CD8-positive, alpha-beta memory T cell (primary cell): ENCODE data around the gene CCDC92. TPM values are rescaled to one million over a fixed set of nuclear protein-coding genes. Genes with fewer than 3 reads are reported as not detected.

Experiments
- CTCF ChIA-PET: fragments of 350-600 bp; sonication (Branson Sonifier 250); formaldehyde crosslinking; loops from one replicate; lab custom pipeline; 2021; ENCODE audit warnings: antibody characterized with exemption; lab: Charles Lee
- POLR2A ChIA-PET: fragments of 350-600 bp; sonication (Branson Sonifier 250); formaldehyde crosslinking; loops from one replicate; lab custom pipeline; 2021; ENCODE audit warnings: antibody characterized with exemption; lab: Charles Lee
- DNase-seq, 5 donors: peaks; one replicate each; pipeline versions ENCODE4 v3.0.0 to v3.0.0-alpha.2; 2020 to 2022; ENCODE audit warnings: mixed read lengths in 1 of 5
- H3K27ac ChIP-seq: one replicate; pipeline ENCODE4 v1.7.0; 2013; ENCODE audit warnings: low read depth, mild to moderate bottlenecking, low read length, moderate library complexity
- H3K27me3 ChIP-seq: 2 replicates; pipeline ENCODE4 v1.7.0; 2013; ENCODE audit warnings: low read length, mild to moderate bottlenecking; ENCODE audit not compliant: insufficient read depth, poor library complexity, severe bottlenecking
- H3K36me3 ChIP-seq: 2 replicates; pipeline ENCODE4 v1.7.0; 2013; ENCODE audit warnings: mild to moderate bottlenecking, low read length, moderate library complexity; ENCODE audit not compliant: insufficient read depth
- H3K4me1 ChIP-seq: 2 replicates; pipeline ENCODE4 v1.7.0; 2013; ENCODE audit warnings: mild to moderate bottlenecking, low read length, moderate library complexity; ENCODE audit not compliant: insufficient read depth
- H3K4me3 ChIP-seq: 2 replicates; pipeline ENCODE4 v1.7.0; 2013; ENCODE audit warnings: mild to moderate bottlenecking, low read length
- H3K9me3 ChIP-seq: 2 replicates; pipeline ENCODE4 v1.7.0; 2013; ENCODE audit warnings: mild to moderate bottlenecking, low read length
- H3K27ac Mint-ChIP-seq, 8 donors: one replicate each; pipeline ENCODE4 v1.8.0; 2020 to 2021; ENCODE audit warnings: mixed read lengths in 8 of 8, mild to moderate bottlenecking in 6 of 8, inconsistent platforms in 3 of 8, moderate library complexity in 3 of 8
- H3K27me3 Mint-ChIP-seq, 2 donors: one replicate each; pipeline ENCODE4 v1.8.0; 2020 to 2021; ENCODE audit warnings: mixed read lengths in 2 of 2, mild to moderate bottlenecking in 1 of 2, moderate library complexity in 1 of 2
- H3K36me3 Mint-ChIP-seq, 3 donors: one replicate each; pipeline ENCODE4 v1.8.0; 2020 to 2021; ENCODE audit warnings: mixed read lengths in 3 of 3, inconsistent platforms in 1 of 3, mild to moderate bottlenecking in 1 of 3
- H3K4me1 Mint-ChIP-seq, 3 donors: one replicate each; pipeline ENCODE4 v1.8.0; 2020 to 2021; ENCODE audit warnings: mixed read lengths in 3 of 3, inconsistent platforms in 1 of 3, mild to moderate bottlenecking in 1 of 3
- H3K4me3 Mint-ChIP-seq, 7 donors: one replicate each; pipeline ENCODE4 v1.8.0; 2020 to 2021; ENCODE audit warnings: mixed read lengths in 7 of 7, mild to moderate bottlenecking in 6 of 7, moderate library complexity in 4 of 7, inconsistent platforms in 2 of 7
- H3K9me3 Mint-ChIP-seq, 5 donors: one replicate each; pipeline ENCODE4 v1.8.0; 2020 to 2022; ENCODE audit warnings: mixed read lengths in 5 of 5, mild to moderate bottlenecking in 3 of 5, moderate library complexity in 2 of 5, inconsistent platforms in 1 of 5
- polyA plus RNA-seq: library from polyadenylated mRNA; unstranded; fragments of 300-500 nt; fragmentation: Illumina TruSeq; gene quantifications from one replicate; pipeline ENCODE4 v1.2.3, GENCODE V29; 2021
- total RNA-seq, 2 experiments: library from RNA; stranded (reverse); gene quantifications; one replicate each; pipeline ENCODE4 v1.2.3, GENCODE V29; 2021

The CCDC92 gene
- total and polyA plus RNA-seq, 3 experiments from 2014 or later: 10.2 to 48.9 (median 12.9) TPM

DNA sequence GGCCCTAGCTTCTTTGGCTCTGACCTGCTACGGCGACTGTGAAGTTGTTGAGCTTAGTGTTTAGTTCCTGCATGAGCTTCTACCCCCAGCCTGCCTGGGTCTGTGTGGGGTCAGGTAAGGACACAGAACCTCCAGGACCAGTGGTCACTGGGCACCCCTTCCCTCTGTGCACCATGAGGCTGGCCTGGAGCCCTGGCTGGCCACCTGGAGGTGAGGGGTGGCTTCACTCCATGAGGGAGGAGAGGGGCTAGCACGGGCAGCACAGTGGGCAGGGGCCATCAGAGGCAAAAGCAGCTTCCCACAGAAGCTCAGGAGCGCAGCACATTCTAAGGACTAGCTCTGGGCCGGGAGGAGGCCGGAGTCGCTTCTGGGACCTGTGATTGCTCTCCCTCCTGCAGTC lies 36.7 kb downstream of the CCDC92 start:
- no peak overlapping the region for H3K27ac ChIP-seq
- peaks cover 0 to 26% (median 11%) of the 10 kb centered on the region in 3 donors for H3K36me3 Mint-ChIP-seq
- POLR2A ChIA-PET: no interaction called here

DNA sequence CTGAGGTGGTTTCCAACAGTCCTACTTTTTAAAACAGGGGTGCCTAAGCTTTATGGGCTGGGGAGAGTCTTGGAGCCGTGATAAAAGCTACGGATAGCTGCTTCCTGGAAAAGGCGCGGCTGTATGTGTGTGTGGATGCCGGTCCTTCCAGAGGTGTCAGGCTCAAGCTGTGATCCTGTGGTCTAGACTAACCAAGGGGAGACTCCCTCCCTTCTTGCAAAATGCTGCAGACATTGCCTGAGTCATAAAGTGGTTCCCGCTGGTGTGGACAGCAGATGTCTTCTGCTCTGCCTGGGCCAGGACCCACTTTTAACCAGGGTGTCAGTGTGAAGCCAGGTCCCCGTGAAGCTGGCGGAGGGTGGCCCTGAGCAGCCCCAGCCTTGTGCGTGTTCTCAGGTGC lies 37.8 kb downstream of the CCDC92 start:
- DNase-seq: no peak
- H3K4me3 Mint-ChIP-seq: no peak overlapping the region
- H3K27ac Mint-ChIP-seq: peak overlapping the region in 2 of 8 donors; percentile 47 to 84
- no peak overlapping the region for H3K27ac ChIP-seq
- peaks cover 5 to 13% of the 10 kb centered on the region in 2 donors for H3K27me3 Mint-ChIP-seq
- no peak overlapping the region for H3K4me3 ChIP-seq
- no peaks in the 10 kb centered on the region for H3K36me3 ChIP-seq
- ChIA-PET CTCF (interaction anchor here (2.5 kb wide), 1 partner anchor 29 kb away, joined by 6 read pairs; no protein-coding TSS in a partner anchor), POLR2A (no interaction called here)
- no peaks in the 10 kb centered on the region for H3K9me3 Mint-ChIP-seq
- H3K4me1 ChIP-seq: peaks cover 39% of the 10 kb centered on the region
- no peaks in the 10 kb centered on the region for H3K27me3 ChIP-seq
- H3K4me1 Mint-ChIP-seq: peaks cover 36 to 61% (median 44%) of the 10 kb centered on the region in 3 donors
- peaks cover 0 to 20% (median 8%) of the 10 kb centered on the region in 3 donors for H3K36me3 Mint-ChIP-seq
- no peaks in the 10 kb centered on the region for H3K9me3 ChIP-seq

More for the DNA sequence above, 36.7 kb downstream of the CCDC92 start:
- Mint-ChIP-seq H3K9me3 (no peaks in the 10 kb centered on the region), H3K27me3 (peaks cover 5 to 7% of the 10 kb centered on the region in 2 donors), H3K4me1 (peaks cover 38 to 61% (median 44%) of the 10 kb centered on the region in 3 donors), H3K4me3 (peak overlapping the region in 2 of 7 donors; percentile 41 to 53), H3K27ac (peak overlapping the region in 5 of 8 donors; percentile 72 to 92 (median 88))
- no peaks in the 10 kb centered on the region for H3K36me3 ChIP-seq
- no peak overlapping the region for H3K4me3 ChIP-seq
- no peak for DNase-seq
- H3K4me1 ChIP-seq: peaks cover 39% of the 10 kb centered on the region
- H3K27me3 ChIP-seq: no peaks in the 10 kb centered on the region
- H3K9me3 ChIP-seq: no peaks in the 10 kb centered on the region
- CTCF ChIA-PET: interaction anchor here (2.5 kb wide), 1 partner anchor 30 kb away, joined by 6 read pairs; no protein-coding TSS in a partner anchor

DNA sequence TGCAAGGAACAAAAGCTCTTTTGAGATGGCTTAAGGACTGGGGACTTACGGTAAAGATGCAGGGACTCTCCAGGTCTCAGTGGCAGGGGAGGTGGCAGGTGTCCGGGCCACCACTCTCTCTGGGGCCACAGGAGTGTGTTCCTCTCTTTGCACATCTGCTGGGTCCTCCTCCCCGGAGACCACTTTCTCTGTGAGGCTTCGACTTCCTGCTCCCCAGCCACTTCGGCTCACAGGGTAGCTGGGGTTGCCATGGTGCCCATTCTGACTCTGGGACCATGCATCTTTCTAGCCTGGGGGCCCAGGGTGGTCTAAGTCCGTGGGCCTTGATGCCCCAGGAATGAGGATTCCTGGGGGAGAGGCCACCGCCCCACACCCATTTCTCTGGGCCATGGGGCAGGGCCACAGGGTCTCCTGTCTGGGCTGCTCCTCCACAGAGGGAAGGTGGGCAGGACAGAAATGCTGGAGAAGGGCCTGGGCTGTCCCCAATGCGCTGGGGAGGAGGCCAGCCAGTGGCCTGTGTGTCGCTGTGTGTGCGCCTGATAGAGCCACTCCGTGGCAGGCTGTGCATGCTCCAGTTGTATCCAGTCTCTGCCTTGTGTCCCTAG lies 38.5 kb downstream of the CCDC92 start:
- Mint-ChIP-seq H3K36me3 (peaks cover 0 to 18% (median 8%) of the 10 kb centered on the region in 3 donors), H3K4me3 (no peak overlapping the region), H3K9me3 (no peaks in the 10 kb centered on the region), H3K4me1 (peaks cover 35 to 59% (median 40%) of the 10 kb centered on the region in 3 donors), H3K27me3 (peaks cover 5 to 14% of the 10 kb centered on the region in 2 donors), H3K27ac (peak overlapping the region in 1 of 8 donors; percentile 36)
- no peak for DNase-seq
- H3K27ac ChIP-seq: no peak overlapping the region
- POLR2A ChIA-PET: no interaction called here
- CTCF ChIA-PET: no interaction called here
- H3K27me3 ChIP-seq: no peaks in the 10 kb centered on the region
- no peaks in the 10 kb centered on the region for H3K36me3 ChIP-seq
- no peak overlapping the region for H3K4me3 ChIP-seq
- H3K4me1 ChIP-seq: peaks cover 38% of the 10 kb centered on the region
- no peaks in the 10 kb centered on the region for H3K9me3 ChIP-seq

DNA sequence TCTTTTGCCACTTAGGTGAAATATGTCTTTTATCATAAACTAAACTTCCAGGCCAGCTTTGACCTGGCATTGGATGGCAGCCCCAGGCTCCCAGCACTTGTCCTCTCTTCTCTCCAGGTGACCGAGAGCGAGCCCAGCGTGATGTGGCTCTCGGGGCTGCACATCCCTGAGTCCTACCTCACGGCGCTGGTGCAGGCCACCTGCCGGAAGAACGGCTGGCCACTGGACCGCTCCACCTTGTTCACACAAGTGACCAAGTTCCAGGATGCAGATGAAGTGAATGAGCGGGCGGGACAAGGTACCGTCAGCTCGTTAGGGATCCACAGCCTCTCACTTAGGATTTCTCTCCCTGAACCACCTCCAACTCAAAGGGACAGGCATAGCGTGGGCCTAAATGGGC lies 39.4 kb downstream of the CCDC92 start:
- Histone ChIP-seq H3K9me3 (no peaks in the 10 kb centered on the region), H3K4me3 (no peak overlapping the region), H3K4me1 (peaks cover 29% of the 10 kb centered on the region), H3K27ac (no peak overlapping the region), H3K36me3 (no peaks in the 10 kb centered on the region), H3K27me3 (no peaks in the 10 kb centered on the region)
- H3K4me1 Mint-ChIP-seq: peaks cover 26 to 50% (median 31%) of the 10 kb centered on the region in 3 donors
- ChIA-PET POLR2A (no interaction called here), CTCF (no interaction called here)
- H3K27ac Mint-ChIP-seq: peak overlapping the region in 1 of 8 donors; percentile 36
- H3K36me3 Mint-ChIP-seq: peaks cover 0 to 16% (median 8%) of the 10 kb centered on the region in 3 donors
- DNase-seq: no peak
- H3K9me3 Mint-ChIP-seq: no peaks in the 10 kb centered on the region
- H3K4me3 Mint-ChIP-seq: peak overlapping the region in 1 of 7 donors; percentile 87
- H3K27me3 Mint-ChIP-seq: peaks cover 12 to 15% of the 10 kb centered on the region in 2 donors

DNA sequence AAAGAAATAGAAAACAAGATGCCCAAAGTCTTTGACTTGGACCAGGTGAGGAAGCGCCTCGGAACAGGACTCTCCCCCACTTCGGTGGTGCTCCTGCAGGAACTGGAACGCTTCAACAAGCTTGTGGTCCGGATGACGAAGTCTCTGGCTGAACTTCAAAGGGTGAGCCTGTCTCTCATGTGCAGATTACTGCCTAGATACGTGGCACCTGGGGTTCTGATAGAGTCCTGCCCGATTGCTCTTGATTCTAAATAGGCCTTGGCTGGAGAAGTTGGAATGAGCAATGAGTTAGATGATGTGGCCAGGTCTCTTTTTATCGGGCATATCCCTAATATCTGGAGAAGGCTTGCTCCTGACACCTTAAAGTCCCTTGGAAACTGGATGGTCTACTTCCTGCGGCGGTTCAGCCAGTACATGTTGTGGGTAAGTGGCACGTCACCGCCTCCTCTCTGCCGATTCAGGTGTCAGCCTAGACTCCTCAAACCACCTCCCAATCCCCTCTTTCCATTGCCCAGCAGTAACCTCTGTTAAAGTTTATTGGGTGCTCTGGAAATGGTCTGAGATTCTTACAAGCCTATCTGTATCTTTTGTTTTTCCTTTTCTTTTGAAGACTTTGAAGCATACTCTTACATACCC lies 40.8 kb downstream of the CCDC92 start:
- Histone ChIP-seq H3K4me3 (no peak overlapping the region), H3K27me3 (no peaks in the 10 kb centered on the region), H3K4me1 (peaks cover 18% of the 10 kb centered on the region), H3K27ac (no peak overlapping the region), H3K36me3 (no peaks in the 10 kb centered on the region), H3K9me3 (no peaks in the 10 kb centered on the region)
- Mint-ChIP-seq H3K4me3 (peak overlapping the region in 6 of 7 donors; percentile 13 to 69 (median 39)), H3K27me3 (peaks cover 12 to 15% of the 10 kb centered on the region in 2 donors), H3K9me3 (no peaks in the 10 kb centered on the region), H3K36me3 (peaks cover 0 to 8% (median 4%) of the 10 kb centered on the region in 3 donors), H3K27ac (peak overlapping the region in 7 of 8 donors; percentile 4 to 80 (median 53)), H3K4me1 (peaks cover 16 to 39% (median 20%) of the 10 kb centered on the region in 3 donors)
- ChIA-PET POLR2A (interaction anchor here (0.7 kb wide), 2 partner anchors 34 to 39 kb away, joined by 4 read pairs; no protein-coding TSS in a partner anchor), CTCF (no interaction called here)
- peak in 3 of 5 donors; percentile 34 to 73 (median 69) for DNase-seq

DNA sequence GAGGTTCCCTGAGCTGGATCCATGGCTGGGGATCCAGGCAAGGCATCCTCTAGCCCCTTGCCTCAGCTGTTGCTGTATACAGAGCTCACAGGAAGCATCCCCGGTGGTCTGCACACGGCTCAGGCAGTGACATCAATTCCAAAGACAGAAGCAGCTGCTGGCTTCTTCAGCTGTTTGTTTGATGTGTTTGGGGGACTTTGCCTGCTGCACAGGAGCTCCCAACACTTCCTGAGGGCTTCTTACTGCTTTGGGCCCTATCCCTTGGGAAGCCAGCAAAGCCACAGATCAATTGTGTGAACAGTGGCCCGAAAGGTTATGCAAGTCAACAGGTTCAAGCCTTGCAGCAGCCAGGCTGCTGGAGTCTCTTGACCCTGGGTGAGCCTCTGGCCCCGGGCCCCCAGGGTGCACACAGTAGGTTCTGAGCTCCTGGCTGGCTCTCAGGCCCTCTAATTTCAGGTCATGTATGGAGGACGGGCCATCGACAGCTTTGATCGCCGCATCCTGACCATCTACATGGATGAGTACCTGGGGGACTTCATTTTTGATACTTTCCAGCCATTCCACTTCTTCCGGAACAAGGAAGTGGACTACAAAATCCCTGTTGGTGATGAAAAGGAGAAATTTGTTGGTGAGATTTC lies 42.6 kb downstream of the CCDC92 start:
- H3K27me3 ChIP-seq: no peaks in the 10 kb centered on the region
- POLR2A ChIA-PET: no interaction called here
- peak overlapping the region in 1 of 8 donors; percentile 50 for H3K27ac Mint-ChIP-seq

DNA sequence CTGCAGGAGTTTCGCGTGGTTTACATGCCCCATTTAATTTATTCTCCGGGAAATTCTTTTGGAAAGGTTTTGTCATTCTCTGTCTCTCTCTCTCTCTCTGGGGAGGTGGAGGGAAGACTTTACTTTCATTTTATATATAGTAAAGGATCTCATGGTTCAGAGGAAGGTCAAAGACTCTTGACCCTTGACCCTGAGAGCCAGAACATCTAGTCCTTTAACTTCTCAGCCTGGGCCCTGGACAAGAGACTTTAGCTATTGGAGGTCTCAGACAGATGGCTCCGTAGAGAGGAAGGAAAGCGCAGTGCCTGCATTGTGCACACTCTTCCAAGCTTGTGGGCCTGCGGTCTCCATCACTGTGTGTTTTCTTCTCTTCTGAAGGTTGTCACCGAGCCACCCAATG lies 43.7 kb downstream of the CCDC92 start:
- H3K27ac Mint-ChIP-seq: peak overlapping the region in 1 of 8 donors; percentile 8
- Histone ChIP-seq H3K9me3 (no peaks in the 10 kb centered on the region), H3K4me3 (no peak overlapping the region), H3K27ac (no peak overlapping the region), H3K27me3 (no peaks in the 10 kb centered on the region), H3K36me3 (no peaks in the 10 kb centered on the region), H3K4me1 (peaks cover 18% of the 10 kb centered on the region)
- POLR2A ChIA-PET: no interaction called here
- no peaks in the 10 kb centered on the region for H3K9me3 Mint-ChIP-seq
- no peak for DNase-seq
- H3K36me3 Mint-ChIP-seq: no peaks in the 10 kb centered on the region
- H3K27me3 Mint-ChIP-seq: peaks cover 24% of the 10 kb centered on the region in 2 donors
- no peak overlapping the region for H3K4me3 Mint-ChIP-seq
- H3K4me1 Mint-ChIP-seq: peaks cover 10 to 25% (median 15%) of the 10 kb centered on the region in 3 donors
- CTCF ChIA-PET: no interaction called here

More for the DNA sequence above, 42.6 kb downstream of the CCDC92 start:
- Histone ChIP-seq H3K36me3 (no peaks in the 10 kb centered on the region), H3K27ac (no peak overlapping the region), H3K9me3 (no peaks in the 10 kb centered on the region), H3K4me3 (no peak overlapping the region), H3K4me1 (peaks cover 18% of the 10 kb centered on the region)
- peaks cover 10 to 33% (median 15%) of the 10 kb centered on the region in 3 donors for H3K4me1 Mint-ChIP-seq
- CTCF ChIA-PET: no interaction called here
- H3K9me3 Mint-ChIP-seq: no peaks in the 10 kb centered on the region
- H3K36me3 Mint-ChIP-seq: no peaks in the 10 kb centered on the region
- H3K27me3 Mint-ChIP-seq: peaks cover 14 to 17% of the 10 kb centered on the region in 2 donors
- H3K4me3 Mint-ChIP-seq: no peak overlapping the region
- no peak for DNase-seq
